Cortex of kidney (tissue), 1 donor: ENCODE results near the gene BLOC1S4.
"Not testable (repeated sequence)": the region's sequence is repeated elsewhere in the genome, so short reads cannot be mapped to it uniquely, and the experiment has no call there.

Experiments used
- DNase-seq: peaks from one replicate; lab custom pipeline; 2025; lab: John Stamatoyannopoulos, UW

BLOC1S4 gene

DNA sequence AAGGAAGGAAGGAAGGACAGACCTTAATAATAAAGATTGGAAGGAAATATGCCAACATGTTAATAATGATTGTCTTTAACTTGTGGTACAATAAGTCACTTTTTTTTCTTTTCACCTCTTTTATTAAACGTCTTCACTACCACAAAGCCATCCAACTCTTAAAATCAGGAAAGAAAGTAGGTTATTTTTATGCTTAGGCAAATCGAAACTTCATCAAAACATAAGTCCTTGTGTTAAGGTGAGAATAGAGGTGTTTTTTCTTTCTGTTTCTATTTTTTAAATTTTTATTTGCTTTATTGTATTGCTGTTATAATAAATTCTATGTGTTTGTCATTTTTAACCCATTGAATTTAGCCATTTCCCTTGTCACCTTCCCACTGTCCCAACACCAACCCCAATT, 26.5 kb downstream of the BLOC1S4 start:
- no peak for DNase-seq

DNA sequence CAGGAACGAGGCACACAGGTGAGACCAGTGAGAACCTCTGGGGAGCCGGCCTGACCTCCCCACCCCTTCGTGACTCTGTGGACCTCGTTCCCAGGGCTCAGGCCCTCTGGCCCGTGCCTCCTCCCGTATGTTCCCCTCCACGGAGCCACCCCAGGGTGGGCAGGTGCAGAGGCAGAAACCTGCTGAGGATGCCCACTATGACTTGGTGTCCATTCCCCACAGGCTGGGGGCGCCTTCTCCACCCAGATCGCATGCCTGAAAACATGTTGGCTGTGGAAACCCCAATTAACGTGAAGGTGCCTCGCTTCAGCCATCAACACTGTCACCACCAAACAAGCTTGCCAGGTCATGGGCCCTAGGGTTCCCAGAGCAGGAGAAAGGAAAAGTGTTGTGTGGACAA, 27.0 kb downstream of the BLOC1S4 start:
- DNase-seq, result no peak

DNA sequence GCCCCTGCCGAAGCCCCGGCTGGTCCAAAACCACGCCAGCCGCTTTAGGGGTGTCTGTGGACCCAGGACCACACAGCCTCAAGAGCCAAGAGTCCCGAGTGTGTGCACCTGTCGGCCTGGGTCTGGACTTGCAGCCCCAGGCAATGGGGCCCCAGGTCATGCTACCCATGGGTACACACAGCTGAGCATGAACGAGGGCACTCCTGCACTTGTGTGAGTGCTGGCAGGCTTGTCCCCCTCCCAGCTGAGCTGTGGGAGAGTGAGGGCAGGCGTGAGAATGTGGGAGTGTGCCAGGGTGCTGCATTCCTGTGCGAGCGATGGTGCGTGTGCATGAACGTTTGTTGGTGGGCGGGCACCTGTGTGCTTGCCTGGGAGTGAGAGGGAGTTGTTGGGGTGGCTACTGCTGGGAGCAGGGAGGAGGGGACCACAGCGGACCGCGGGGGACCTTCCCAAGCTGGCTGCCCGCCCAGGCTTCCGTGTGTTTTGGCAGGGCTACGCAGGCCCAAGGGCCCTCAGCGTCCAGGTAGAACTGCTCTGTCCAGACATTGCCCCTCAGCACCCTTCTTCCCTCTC, 30.8 kb downstream of the BLOC1S4 start:
- DNase-seq, result no peak

DNA sequence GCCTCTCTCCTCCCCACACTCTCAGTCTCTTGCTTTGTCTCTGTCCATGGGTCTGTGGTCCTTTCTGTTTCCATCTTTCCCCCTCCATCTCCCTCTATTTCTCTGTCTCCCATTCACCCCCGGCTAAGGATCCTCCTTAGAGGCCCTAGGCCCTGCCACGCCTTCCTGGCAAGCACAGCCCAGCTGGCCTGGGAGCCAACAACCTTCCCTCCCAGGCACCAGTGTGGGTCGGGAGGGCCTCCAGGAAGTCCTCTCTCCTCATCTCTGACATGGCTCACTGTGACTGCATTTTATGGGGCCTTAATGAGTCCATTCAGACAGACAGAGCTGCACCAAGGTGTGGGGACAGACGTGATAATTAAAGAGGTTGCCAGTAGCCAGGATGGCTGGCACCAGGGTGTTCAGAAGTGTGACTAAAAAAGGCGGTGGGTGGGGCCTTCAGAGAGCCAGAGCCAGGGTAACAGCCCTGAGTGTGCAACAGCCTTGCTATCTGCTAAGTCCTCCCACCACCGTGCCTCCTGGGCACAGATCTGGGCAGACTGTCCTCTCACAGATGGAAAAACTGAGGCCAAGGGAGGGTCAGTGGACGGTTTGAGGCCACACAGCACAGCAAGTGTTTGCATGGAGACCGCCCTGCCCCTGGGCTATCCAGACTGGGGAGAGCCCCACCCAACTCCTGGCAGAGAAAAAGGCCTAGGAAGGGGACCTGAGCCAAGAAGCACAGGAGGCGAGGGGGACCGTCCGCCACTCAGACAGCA, 31.5 kb downstream of the BLOC1S4 start:
- no peak for DNase-seq

DNA sequence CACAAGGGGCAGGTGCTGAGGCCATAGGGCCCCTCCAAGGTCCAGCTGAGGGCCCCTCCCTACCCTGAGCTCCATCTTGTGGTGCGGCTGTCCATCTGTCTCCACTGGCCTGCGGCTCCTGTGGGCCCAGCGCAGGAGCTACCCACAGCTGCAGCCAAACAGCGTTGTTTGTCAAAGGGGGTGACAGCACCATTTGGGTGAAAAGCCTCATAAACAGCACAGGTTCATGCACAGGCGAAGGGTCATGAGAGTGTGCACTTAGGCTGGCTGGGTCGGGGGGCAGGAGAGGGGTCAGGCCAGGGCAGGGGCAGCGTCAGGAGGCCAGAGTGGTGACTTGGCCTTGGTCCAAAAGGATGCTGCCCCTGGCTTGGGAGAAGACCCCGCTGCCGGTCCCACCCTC, 32.3 kb downstream of the BLOC1S4 start:
- DNase-seq, result no peak

DNA sequence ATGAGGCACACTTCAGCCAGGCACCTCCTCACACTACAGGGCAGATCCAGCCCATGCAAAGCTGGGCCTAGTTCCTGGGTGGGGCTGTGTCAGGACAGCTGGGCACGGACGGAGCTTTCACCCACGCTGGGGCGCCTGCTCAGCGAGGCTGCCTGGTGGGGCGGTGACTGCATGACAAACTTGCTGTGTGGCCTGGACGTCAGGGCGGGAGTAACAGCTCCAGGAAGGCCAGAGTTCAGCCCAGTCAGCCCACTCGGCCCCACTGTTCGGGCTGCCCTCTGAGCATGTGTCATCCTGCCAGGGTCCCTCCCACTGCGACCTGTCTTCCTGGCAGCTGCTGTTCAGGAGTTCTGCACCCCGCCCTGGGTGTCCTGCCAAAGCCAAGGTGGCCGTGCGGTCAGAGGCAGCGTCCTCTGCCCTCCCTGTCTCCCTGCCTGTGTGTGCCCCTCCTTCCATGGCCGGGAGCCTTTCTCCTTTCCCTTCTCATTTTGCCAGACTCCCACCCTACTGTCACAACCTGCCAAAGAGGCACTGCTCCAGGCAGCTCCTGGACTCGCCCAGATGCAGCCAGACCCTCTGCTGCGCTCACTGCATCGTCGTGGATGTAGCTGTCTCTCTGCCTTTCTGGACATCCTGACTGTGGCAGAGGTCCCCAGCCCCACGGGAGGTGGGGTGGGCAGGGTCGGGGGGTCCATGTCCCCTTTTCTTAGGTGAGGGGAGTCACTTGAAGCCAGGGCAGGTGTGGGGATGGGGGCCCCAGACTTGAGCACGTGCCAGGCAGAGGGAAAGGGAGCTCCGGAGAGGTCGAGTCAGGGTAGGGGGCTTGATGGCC, 33.6 kb downstream of the BLOC1S4 start:
- no peak for DNase-seq

DNA sequence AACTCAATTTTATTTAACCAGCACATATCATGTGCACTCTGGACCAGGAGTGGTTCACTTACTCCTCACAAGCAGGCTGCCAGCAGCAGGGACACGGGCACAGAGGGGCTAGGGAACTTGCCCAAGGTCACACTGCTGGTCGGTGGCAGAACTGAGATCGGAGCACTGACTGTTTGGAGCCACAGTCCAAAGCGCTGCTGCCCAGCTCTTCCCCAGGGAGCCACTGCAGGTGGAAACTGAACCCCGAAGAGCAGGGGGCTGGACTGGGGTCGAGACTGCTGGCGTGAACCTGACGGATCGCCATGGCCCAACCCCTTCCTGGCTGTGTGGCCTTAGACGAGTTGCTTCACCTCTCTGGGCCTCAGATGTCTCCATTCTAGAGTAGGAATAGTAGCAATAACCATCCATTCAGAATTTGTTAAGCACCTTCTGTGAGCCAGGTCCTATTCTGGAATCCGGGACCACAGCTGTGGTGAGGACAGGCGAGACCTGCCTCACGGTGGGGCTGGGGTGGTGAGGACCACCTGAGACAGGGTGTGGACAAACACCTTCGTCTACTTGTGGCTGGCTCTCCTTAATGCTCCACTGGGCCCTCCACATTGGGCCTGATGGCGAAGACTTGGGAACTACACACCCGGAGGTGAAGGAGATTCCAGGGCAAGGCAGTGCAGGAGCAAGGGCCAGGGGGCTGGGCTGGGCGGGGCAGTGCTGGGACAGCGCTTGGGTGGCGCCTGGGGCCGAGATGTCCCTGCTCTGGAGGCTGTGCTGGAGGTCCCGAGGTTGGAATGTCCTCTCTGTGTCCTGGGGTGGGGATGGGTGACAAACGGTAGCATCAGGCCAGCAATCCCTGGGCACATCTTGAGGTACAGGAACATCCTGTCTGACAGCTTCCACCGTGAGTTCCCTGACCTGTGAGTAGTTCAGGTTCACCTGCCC, 34.6 kb downstream of the BLOC1S4 start:
- no peak for DNase-seq

DNA sequence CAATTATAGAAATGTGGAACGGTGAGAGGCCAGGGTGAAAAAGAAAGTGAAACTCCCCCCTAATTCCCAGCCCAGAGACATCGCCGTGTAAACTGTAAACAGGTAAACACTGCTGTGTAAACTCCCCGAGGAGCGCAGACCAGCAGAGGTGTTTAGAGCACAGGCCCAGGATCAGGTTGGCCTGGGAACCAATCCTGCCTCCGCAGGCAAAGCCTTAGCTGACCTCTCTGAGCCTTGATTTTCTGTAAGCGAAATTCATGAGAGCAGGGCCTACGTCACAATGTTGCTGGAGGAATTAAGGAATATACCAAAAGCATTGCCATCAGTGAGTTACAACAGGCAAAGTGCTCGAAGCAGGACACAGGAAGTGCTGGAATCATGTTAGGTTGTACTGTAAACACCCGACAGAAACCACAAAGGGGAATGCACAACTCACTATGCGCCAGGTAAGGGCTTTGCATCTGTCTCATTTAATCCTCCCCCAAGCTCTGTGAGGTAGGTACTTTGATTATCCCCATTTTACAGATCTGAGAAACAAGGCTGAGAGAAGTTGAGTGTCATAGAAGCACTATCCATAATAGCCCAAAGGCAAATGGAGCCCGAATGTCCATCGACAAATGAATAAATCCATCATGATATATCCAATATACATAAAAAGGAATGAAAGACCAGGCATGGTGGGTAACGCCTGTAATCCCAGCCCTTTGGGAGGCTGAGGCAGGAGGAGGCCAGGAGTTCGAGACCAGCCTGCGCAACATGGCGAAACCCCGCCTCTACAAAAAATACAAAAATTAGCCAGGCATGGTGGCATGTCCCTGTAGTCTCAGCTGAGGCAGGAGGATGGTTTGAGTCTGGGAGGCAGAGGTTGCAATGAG, 35.9 kb downstream of the BLOC1S4 start:
- no peak for DNase-seq

DNA sequence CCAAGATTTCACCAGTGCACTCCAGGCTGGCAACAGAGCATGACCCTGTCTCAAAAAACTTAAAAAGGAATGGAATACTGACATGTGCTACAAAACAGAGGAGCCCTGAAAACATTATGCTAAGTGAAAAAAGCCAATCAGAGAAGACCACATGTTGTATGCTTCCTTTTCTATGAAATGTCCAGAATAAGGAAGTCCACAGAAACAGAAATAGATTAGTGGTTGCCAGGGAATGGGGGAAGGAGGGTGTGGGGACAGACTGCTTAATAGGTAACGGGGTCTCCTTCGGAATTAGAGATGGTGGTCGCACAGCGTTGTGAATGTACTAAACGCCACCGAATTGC, 36.5 kb downstream of the BLOC1S4 start:
- no peak for DNase-seq

DNA sequence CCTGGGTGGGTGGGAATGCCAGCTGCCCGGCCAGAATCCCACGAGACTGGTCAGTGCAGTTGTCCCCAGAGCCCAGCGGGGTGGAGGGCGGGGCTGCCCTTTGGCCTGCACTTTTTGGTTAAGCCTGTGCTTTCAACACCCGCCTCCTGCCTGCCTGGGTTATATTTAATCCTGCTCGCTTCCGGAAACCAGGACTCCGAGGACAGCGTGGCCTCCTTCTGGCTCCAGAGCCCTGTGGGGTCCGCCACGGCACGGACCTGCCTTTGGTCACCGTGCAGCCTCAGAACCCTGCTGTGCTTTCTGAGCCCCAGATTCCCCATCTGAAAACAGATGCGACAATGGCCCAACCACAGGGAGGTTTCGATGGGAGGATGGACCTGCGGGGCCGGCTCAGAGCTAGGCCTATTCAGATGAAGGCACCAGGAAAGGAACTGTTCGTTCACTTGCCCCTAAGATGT, 37.2 kb downstream of the BLOC1S4 start:
- no peak for DNase-seq

DNA sequence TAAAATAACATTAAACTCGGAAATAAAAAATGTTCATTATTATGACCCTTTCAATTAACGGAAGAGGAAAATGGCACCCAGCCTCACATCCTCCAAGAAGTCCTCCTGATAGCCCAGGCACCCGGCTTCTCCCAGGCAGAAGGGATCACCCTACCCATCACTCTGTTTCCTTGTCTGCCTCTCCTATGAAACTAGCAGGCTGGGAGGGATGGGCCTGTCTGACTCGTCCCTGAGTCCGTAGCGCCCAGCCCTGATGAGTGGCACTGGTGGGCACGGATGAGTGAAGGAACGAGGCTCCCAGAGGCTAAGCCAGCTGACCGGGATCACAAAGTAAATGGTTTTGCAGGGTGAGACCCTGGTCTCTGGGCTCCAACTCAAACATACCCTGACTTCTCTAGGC, 37.9 kb downstream of the BLOC1S4 start:
- DNase-seq, result no peak

DNA sequence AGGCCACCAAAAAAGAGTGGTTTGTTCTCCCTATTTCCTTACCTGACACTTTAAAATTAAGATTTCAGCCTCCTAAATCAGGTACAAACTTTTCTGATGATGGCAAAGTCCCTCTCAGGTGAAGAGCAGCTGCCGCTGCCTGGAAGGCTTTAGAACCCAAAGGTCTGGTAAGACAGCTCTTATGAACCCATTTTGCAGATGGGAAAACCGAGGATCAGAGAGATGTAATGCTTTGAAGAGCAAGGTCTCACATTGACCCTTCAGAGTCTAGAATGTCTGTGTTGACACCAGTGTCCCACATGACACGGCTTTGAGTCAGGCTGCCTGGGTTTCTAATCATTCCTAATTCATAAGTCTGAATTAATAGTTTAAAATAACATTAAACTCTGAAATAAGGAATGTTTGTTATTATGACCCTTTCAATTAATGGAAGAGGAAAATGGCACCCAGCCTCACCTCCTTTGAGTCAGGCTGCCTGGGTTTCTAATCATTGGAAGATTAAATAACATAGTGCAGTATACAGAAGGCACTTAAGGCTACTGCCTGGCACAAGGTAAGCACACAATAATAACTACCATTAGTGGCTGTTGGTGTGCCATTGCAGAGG, 38.6 kb downstream of the BLOC1S4 start:
- no peak for DNase-seq

DNA sequence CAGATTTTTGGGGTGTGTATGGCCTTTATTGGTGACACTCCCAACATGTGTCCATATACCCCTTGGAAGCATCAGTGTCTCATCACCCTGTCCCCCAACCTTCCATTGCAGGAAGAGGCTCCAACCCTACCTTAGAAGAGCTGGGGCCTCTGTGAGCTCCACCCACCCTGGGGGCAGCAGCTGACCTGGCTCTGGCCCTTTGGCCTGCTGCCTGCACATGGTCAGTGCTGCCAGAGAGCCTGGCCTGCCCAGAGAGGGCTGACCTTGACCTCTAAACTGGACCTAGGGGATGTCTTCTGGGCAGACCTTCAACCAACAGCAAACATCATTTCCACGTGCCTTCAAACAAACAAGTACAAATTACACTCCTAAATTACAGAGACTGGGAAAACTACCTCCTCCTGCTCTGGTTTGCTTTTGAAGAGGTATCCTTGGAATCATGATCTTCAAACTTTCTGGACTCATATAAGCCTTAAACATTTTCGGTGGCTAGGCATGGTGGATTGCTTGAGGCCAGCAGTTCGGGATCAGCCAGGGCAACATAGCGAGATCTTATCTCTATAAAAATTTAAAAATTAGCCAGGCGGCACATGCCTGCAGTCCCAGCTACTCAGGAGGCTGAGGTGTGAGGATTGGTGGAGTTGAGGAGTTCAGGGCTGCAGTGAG, 39.2 kb downstream of the BLOC1S4 start:
- no peak for DNase-seq

DNA sequence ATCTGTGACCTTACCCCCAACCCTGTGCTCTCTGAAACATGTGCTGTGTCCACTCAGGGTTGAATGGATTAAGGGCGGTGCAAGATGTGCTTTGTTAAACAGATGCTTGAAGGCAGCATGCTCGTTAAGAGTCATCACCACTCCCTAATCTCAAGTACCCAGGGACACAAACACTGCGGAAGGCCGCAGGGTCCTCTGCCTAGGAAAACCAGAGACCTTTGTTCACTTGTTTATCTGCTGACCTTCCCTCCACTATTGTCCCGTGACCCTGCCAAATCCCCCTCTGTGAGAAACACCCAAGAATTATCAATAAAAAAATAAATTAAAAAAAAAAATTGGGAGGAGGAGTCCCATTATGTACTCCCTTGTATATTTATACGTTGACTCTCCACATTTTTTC, 40.4 kb downstream of the BLOC1S4 start:
- DNase-seq, result not testable (repeated sequence)

DNA sequence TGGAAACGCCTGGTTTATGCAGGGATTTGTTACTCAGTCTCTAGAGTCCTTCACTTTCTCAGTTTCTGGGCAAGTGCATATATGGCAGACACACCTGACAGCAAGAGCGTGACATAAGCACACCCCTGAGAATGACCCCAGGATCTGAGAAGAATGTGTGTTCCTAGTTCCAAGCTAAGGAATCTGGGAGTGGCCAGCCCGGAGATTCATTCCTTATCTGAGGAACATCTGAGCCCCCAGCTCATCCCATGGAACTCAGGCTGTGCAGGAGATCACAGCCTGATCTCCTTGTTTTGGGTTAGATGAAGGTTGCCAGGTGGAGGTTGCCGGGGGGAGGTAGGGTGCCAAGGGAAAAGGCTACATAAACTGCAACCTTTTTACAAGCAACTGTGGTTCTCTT, 42.8 kb downstream of the BLOC1S4 start:
- DNase-seq, result no peak

DNA sequence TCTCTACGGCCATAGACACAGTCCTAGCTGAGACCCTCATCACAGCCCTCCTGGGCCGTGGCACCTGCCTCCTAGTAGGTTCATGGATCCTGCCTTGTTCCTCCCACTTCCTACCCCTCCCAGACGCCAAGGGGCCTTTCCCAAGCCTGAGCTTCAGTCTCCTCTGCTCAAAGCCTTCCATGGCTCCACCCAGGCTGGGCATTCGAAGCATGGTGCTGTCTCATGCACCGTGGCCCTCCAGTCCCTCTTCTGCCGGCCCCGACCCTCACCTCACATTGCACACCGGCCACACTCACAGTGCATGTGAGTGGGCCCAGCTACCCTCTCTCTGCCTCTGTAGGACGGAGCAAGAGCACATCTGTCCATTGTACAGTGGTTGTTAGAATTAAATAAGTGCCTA, 44.9 kb downstream of the BLOC1S4 start:
- DNase-seq, result no peak

DNA sequence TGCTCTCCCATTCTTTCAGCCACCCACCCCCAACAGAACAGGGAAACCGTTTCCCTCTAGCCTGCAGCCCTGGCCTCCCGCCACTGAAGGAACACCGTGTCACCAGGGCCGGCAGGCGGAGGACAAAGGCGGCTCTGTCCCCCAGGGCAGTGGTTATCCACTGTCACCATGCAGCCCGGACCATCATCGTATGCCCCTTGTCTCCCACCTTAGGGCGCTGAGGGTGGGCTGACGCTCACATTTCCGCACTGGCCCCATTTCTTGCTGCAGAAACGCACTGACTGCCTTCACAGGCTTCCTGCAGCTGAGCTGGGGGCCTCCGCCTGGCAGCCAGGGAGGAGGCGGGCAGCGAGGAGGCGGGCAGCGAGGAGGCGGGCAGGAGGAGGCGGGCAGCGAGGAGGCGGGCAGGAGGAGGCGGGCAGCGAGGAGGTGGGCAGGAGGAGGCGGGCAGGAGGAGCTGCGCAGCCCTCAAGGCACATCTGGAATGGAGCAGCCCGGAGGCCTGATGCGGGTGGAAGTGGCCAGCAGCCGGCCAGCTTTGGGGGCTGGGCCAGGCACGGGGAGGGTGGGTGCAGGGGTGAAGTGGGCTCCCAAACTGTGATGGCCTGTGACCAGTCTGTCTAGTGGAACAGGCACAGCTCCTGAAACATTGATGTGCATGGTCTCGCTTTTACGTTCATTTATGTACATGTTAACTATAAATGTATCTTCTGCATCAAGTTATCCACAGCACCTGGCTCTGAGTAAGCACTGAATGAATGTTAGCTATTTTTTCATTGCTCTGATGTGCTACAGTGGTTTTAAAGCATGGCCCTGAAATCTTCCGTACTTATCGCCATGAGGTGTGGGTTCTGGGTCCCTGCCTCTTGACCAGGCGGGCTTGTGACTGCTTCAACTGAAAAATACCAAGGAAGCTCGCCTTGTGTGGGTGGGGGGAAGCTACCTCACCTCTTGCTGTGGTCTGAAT, 46.0 kb downstream of the BLOC1S4 start:
- no peak for DNase-seq

DNA sequence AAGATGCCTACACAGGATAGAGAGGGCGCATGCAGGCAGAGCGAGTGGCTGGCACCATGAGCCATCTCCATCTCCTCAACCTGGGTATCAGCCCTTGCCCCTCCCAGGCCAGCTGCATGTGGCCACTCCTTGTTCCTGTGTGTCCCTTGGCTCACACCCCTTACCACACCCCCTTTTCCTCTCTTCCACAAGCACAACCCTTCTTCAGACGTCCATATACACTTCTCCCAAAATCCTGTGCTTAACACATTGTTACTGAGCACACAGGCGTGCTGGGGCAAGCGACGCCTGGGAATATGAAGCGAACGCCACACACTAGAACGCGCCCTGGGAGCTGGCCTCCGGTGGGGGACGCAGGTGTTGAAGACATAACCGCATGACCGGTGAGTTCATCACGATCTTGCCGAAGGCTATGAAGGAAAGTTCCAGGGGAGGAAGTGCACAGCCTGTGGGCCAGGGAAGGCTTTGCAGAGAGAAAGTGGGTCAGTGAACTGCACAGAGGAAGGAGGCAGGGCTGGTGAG, 47.4 kb downstream of the BLOC1S4 start:
- no peak for DNase-seq
